BJ (cell line): Measurements from ENCODE around the gene CETP. TPM values are rescaled to one million over a fixed set of nuclear protein-coding genes. Genes with fewer than 3 reads are reported as not detected.

ENCODE experiments used
- CTCF ChIA-PET: fragments of 350-600 bp; formaldehyde crosslinking; extraction: SDS; loops from one replicate; lab custom pipeline; 2021; ENCODE audit warnings: antibody characterized with exemption, inconsistent platforms; lab: Yijun Ruan, JAX
- POLR2A ChIA-PET: fragments of 300-600 bp; sonication (Branson Sonifier 250); formaldehyde crosslinking; extraction: SDS; loops from one replicate; lab custom pipeline; 2021; ENCODE audit warnings: antibody characterized with exemption; lab: Charles Lee
- DNase-seq: peaks from one replicate; pipeline ENCODE4 v3.0.0-alpha.2; 2011; ENCODE audit warnings: low read depth
- H3K27me3 ChIP-seq: 2 replicates; pipeline ENCODE4 v1.6.0; 2011; ENCODE audit warnings: low read length; ENCODE audit not compliant: control insufficient read depth, insufficient read depth
- H3K36me3 ChIP-seq: 2 replicates; pipeline ENCODE4 v1.5.1; 2011; ENCODE audit warnings: low read length; ENCODE audit not compliant: control insufficient read depth, insufficient read depth
- H3K4me3 ChIP-seq: 2 replicates; pipeline ENCODE4 v1.5.1; 2011; ENCODE audit warnings: low read depth, mild to moderate bottlenecking, control low read depth, low read length
- polyA plus RNA-seq: library from polyadenylated mRNA; depleted of rRNA; stranded (reverse); fragments of >200 nt; gene quantifications from 2 replicates; pipeline ENCODE4 v1.2.3, GENCODE V29; 2011
- TF ChIP-seq, protein P1 (sequence below): IDR thresholded peaks from 2 replicates; pipeline ENCODE4 v1.5.1; 2011; ENCODE audit warnings: low read depth, mild to moderate bottlenecking, control low read depth, inconsistent platforms, low read length, moderate library complexity; ENCODE audit not compliant: insufficient read depth

The CETP gene
- polyA plus RNA-seq, 1 experiment: 0.07 TPM

DNA sequence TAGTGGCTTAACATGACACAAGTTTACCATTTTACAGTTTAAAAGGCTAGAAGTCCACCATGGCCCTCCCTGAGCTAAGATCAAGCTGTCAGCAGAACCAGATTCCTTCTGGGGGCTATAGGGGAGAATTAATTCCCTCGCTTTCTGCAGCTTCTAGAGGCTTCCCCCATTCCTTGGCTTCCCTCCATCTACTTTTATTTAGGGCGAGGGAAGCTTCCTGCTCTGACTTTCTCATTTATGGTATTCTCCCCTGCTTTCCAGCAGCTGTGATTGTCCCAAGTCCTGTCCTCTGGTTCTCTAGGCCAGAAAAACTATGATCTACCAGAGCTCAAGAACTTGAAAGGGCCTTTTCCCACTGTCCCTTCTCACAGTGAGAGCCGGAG is 4.3 kb downstream of the CETP start:
- Histone ChIP-seq H3K27me3 (no peaks in the 10 kb centered on the region), H3K4me3 (no peak overlapping the region), H3K36me3 (no peaks in the 10 kb centered on the region)
- ChIA-PET POLR2A (no interaction called here), CTCF (interaction anchor here (0.7 to 2.8 kb wide), 4 partner anchors 11 to 126 kb away, joined by 4 to 19 read pairs (median 8); partner anchors contain the start of gene CPNE2)
- TF ChIP-seq, protein P1, sequence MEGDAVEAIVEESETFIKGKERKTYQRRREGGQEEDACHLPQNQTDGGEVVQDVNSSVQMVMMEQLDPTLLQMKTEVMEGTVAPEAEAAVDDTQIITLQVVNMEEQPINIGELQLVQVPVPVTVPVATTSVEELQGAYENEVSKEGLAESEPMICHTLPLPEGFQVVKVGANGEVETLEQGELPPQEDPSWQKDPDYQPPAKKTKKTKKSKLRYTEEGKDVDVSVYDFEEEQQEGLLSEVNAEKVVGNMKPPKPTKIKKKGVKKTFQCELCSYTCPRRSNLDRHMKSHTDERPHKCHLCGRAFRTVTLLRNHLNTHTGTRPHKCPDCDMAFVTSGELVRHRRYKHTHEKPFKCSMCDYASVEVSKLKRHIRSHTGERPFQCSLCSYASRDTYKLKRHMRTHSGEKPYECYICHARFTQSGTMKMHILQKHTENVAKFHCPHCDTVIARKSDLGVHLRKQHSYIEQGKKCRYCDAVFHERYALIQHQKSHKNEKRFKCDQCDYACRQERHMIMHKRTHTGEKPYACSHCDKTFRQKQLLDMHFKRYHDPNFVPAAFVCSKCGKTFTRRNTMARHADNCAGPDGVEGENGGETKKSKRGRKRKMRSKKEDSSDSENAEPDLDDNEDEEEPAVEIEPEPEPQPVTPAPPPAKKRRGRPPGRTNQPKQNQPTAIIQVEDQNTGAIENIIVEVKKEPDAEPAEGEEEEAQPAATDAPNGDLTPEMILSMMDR: no peak
- no peak for DNase-seq

GRCh38 chr16:56967733-56968132 is 6.0 kb downstream of the CETP start:
- POLR2A ChIA-PET: interaction anchor here (0.6 kb wide), 1 partner anchor 20 kb away, joined by 3 read pairs; no protein-coding TSS in a partner anchor
- no peak for DNase-seq
- CTCF ChIA-PET: interaction anchor here (0.6 to 1.5 kb wide), 3 partner anchors 16 to 21 kb away, joined by 3 to 4 read pairs (median 4); no protein-coding TSS in a partner anchor
- Histone ChIP-seq H3K27me3 (no peaks in the 10 kb centered on the region), H3K36me3 (no peaks in the 10 kb centered on the region), H3K4me3 (no peak overlapping the region)
- TF ChIP-seq, protein P1: no peak

- ChIA-PET POLR2A (no interaction called here), CTCF (interaction anchor here (0.6 to 1.3 kb wide), 4 partner anchors 9 to 76 kb away, joined by 3 to 6 read pairs (median 3); no protein-coding TSS in a partner anchor)
- no peak for DNase-seq
- TF ChIP-seq, protein P1: no peak
- Histone ChIP-seq H3K36me3 (no peaks in the 10 kb centered on the region), H3K27me3 (no peaks in the 10 kb centered on the region), H3K4me3 (no peak overlapping the region)
Measured at GRCh38 chr16:56969769-56970168, 8.0 kb downstream of the CETP start.

- TF ChIP-seq, protein P1: no peak
- POLR2A ChIA-PET: no interaction called here
- no peaks in the 10 kb centered on the region for H3K36me3 ChIP-seq
- H3K4me3 ChIP-seq: no peak overlapping the region
- H3K27me3 ChIP-seq: no peaks in the 10 kb centered on the region
- CTCF ChIA-PET: interaction anchor here (1.3 kb wide), 1 partner anchor 15 kb away, joined by 3 read pairs; no protein-coding TSS in a partner anchor
- DNase-seq: no peak
Measured at GRCh38 chr16:56970934-56971767, 9.4 kb downstream of the CETP start.

GRCh38 chr16:56971768-56972043 is 10.0 kb downstream of the CETP start:
- H3K4me3 ChIP-seq: no peak overlapping the region
- no peak for DNase-seq
- POLR2A ChIA-PET: no interaction called here
- CTCF ChIA-PET: no interaction called here
- H3K27me3 ChIP-seq: no peaks in the 10 kb centered on the region
- H3K36me3 ChIP-seq: no peaks in the 10 kb centered on the region
- TF ChIP-seq, protein P1: no peak
